ENCODE measurements around the gene PLCB1.

- TF ChIP-seq POLR2AphosphoS5 (IDR thresholded peaks at IDR 0.05; ENCODE audit: low read depth, low read length) (no peak), POLR2A (IDR thresholded peaks at IDR 0.05; ENCODE audit: low read depth, low read length) (no peak), TAF1 (IDR thresholded peaks at IDR 0.05; ENCODE audit: borderline replicate concordance, low read depth, low read length) (no peak)
Observed at GRCh38 chr20:8360035-8360434, 228.0 kb downstream of the PLCB1 start.
